ENCODE results near the gene HEXA.
"Not testable (repeated sequence)": the region's sequence is repeated elsewhere in the genome, so short reads cannot be mapped to it uniquely, and the experiment has no call there.

HEXA gene

GRCh38 chr15:72379856-72380430 lies 4.1 kb upstream of the HEXA start:
- FAIRE-seq: no peak
- no peak for DNase-seq (ENCODE audit: insufficient read length, low spot score)
- no peak for TF ChIP-seq SPI1 (IDR thresholded peaks at IDR 0.05; ENCODE audit: low read depth, low read length)
- TF ChIP-seq PAX5 (IDR thresholded peaks at IDR 0.05; ENCODE audit: insufficient read depth, low read length, severe bottlenecking): no peak
- TF ChIP-seq TAF1 (IDR thresholded peaks at IDR 0.05; ENCODE audit: low read depth, low read length): no peak
- TF ChIP-seq POU2F2 (IDR thresholded peaks at IDR 0.05; ENCODE audit: low read depth, low read length): no peak
- no peak for TF ChIP-seq POLR2AphosphoS5 (IDR thresholded peaks at IDR 0.05; ENCODE audit: low read depth, low read length)
- no peak for TF ChIP-seq POLR2A (IDR thresholded peaks at IDR 0.05; ENCODE audit: low read depth, low read length)

GRCh38 chr15:72379106-72379505 lies 3.3 kb upstream of the HEXA start:
- not testable (repeated sequence) for DNase-seq (ENCODE audit: insufficient read length, low spot score); FAIRE-seq

GRCh38 chr15:72377331-72377730 lies 1.5 kb upstream of the HEXA start:
- no peak for FAIRE-seq
- DNase-seq (ENCODE audit: insufficient read length, low spot score): no peak
- TF ChIP-seq POU2F2 (IDR thresholded peaks at IDR 0.05; ENCODE audit: low read depth, low read length) (no peak), PAX5 (IDR thresholded peaks at IDR 0.05; ENCODE audit: insufficient read depth, low read length, severe bottlenecking) (no peak), TAF1 (IDR thresholded peaks at IDR 0.05; ENCODE audit: low read depth, low read length) (no peak)

- DNase-seq (ENCODE audit: insufficient read length, low spot score) (no peak), FAIRE-seq (no peak)
- TF ChIP-seq PAX5 (IDR thresholded peaks at IDR 0.05; ENCODE audit: insufficient read depth, low read length, severe bottlenecking) (no peak), SPI1 (IDR thresholded peaks at IDR 0.05; ENCODE audit: low read depth, low read length) (0 out of 2 replicates have a peak, but pooled peaks have one; percentile 25), POLR2A (IDR thresholded peaks at IDR 0.05; ENCODE audit: low read depth, low read length) (no peak)
These were observed 341 bp downstream of the HEXA start for GRCh38 chr15:72375501-72375845.

- FAIRE-seq: no peak
- TF ChIP-seq SPI1 (IDR thresholded peaks at IDR 0.05; ENCODE audit: low read depth, low read length) (no peak), POU2F2 (IDR thresholded peaks at IDR 0.05; ENCODE audit: low read depth, low read length) (no peak), POLR2AphosphoS5 (IDR thresholded peaks at IDR 0.05; ENCODE audit: low read depth, low read length) (no peak), TAF1 (IDR thresholded peaks at IDR 0.05; ENCODE audit: low read depth, low read length) (no peak), PAX5 (IDR thresholded peaks at IDR 0.05; ENCODE audit: insufficient read depth, low read length, severe bottlenecking) (no peak), POLR2A (IDR thresholded peaks at IDR 0.05; ENCODE audit: low read depth, low read length) (no peak)
- DNase-seq (ENCODE audit: insufficient read length, low spot score): no peak
These were observed 3.5 kb downstream of the HEXA start for GRCh38 chr15:72372361-72372760.

GRCh38 chr15:72369964-72370363 lies 5.8 kb downstream of the HEXA start:
- DNase-seq (ENCODE audit: insufficient read length, low spot score) (no peak), FAIRE-seq (no peak)
- TF ChIP-seq SPI1 (IDR thresholded peaks at IDR 0.05; ENCODE audit: low read depth, low read length) (no peak), POLR2AphosphoS5 (IDR thresholded peaks at IDR 0.05; ENCODE audit: low read depth, low read length) (no peak), POU2F2 (IDR thresholded peaks at IDR 0.05; ENCODE audit: low read depth, low read length) (no peak), PAX5 (IDR thresholded peaks at IDR 0.05; ENCODE audit: insufficient read depth, low read length, severe bottlenecking) (no peak), TAF1 (IDR thresholded peaks at IDR 0.05; ENCODE audit: low read depth, low read length) (no peak), POLR2A (IDR thresholded peaks at IDR 0.05; ENCODE audit: low read depth, low read length) (no peak)

GRCh38 chr15:72368899-72369298 lies 6.9 kb downstream of the HEXA start:
- DNase-seq (ENCODE audit: insufficient read length, low spot score) (no peak), FAIRE-seq (no peak)
- TF ChIP-seq SPI1 (IDR thresholded peaks at IDR 0.05; ENCODE audit: low read depth, low read length) (no peak), POLR2AphosphoS5 (IDR thresholded peaks at IDR 0.05; ENCODE audit: low read depth, low read length) (no peak), PAX5 (IDR thresholded peaks at IDR 0.05; ENCODE audit: insufficient read depth, low read length, severe bottlenecking) (no peak), POLR2A (IDR thresholded peaks at IDR 0.05; ENCODE audit: low read depth, low read length) (no peak), TAF1 (IDR thresholded peaks at IDR 0.05; ENCODE audit: low read depth, low read length) (no peak)

- FAIRE-seq: no peak
- no peak for DNase-seq (ENCODE audit: insufficient read length, low spot score)
- TF ChIP-seq PAX5 (IDR thresholded peaks at IDR 0.05; ENCODE audit: insufficient read depth, low read length, severe bottlenecking): no peak
- TF ChIP-seq POU2F2 (IDR thresholded peaks at IDR 0.05; ENCODE audit: low read depth, low read length): no peak
- no peak for TF ChIP-seq TAF1 (IDR thresholded peaks at IDR 0.05; ENCODE audit: low read depth, low read length)
- TF ChIP-seq SPI1 (IDR thresholded peaks at IDR 0.05; ENCODE audit: low read depth, low read length): no peak
- TF ChIP-seq POLR2AphosphoS5 (IDR thresholded peaks at IDR 0.05; ENCODE audit: low read depth, low read length): no peak
- TF ChIP-seq POLR2A (IDR thresholded peaks at IDR 0.05; ENCODE audit: low read depth, low read length): no peak
These were observed 7.5 kb downstream of the HEXA start for GRCh38 chr15:72368325-72368724.

- peak; percentile 26; the same call in 1 of the 2 replicates for TF ChIP-seq POU2F2 (IDR thresholded peaks at IDR 0.05; ENCODE audit: low read depth, low read length)
- TF ChIP-seq SPI1 (IDR thresholded peaks at IDR 0.05; ENCODE audit: low read depth, low read length): peak; percentile 86
- no peak for TF ChIP-seq PAX5 (IDR thresholded peaks at IDR 0.05; ENCODE audit: insufficient read depth, low read length, severe bottlenecking)
- TF ChIP-seq POLR2AphosphoS5 (IDR thresholded peaks at IDR 0.05; ENCODE audit: low read depth, low read length): no peak
- TF ChIP-seq POLR2A (IDR thresholded peaks at IDR 0.05; ENCODE audit: low read depth, low read length): no peak
- no peak for TF ChIP-seq TAF1 (IDR thresholded peaks at IDR 0.05; ENCODE audit: low read depth, low read length)
- DNase-seq (ENCODE audit: insufficient read length, low spot score): peak; percentile 32
- FAIRE-seq: peak; percentile 78
These were observed 10.0 kb downstream of the HEXA start for GRCh38 chr15:72365844-72366243.

- DNase-seq (ENCODE audit: insufficient read length, low spot score): no peak
- no peak for TF ChIP-seq SPI1 (IDR thresholded peaks at IDR 0.05; ENCODE audit: low read depth, low read length)
- no peak for TF ChIP-seq TAF1 (IDR thresholded peaks at IDR 0.05; ENCODE audit: low read depth, low read length)
- no peak for TF ChIP-seq PAX5 (IDR thresholded peaks at IDR 0.05; ENCODE audit: insufficient read depth, low read length, severe bottlenecking)
- TF ChIP-seq POLR2AphosphoS5 (IDR thresholded peaks at IDR 0.05; ENCODE audit: low read depth, low read length): no peak
- TF ChIP-seq POLR2A (IDR thresholded peaks at IDR 0.05; ENCODE audit: low read depth, low read length): no peak
- no peak for TF ChIP-seq POU2F2 (IDR thresholded peaks at IDR 0.05; ENCODE audit: low read depth, low read length)
- FAIRE-seq: no peak
These were observed 14.6 kb downstream of the HEXA start for GRCh38 chr15:72361176-72361575.

All from GM12891 (cell line).